Smooth muscle cell of the coronary artery (primary cell): ENCODE data around the gene HPCAL1. TPM values are rescaled to one million over a fixed set of nuclear protein-coding genes. Genes with fewer than 3 reads are reported as not detected.

ENCODE experiments used
- total RNA-seq: library from RNA; depleted of rRNA; stranded (reverse); fragments of >200 nt; gene quantifications from 2 replicates; pipeline ENCODE4 v1.2.3, GENCODE V29; 2014; ENCODE audit warnings: low replicate concordance

The HPCAL1 gene
- total RNA-seq = 22.5 and 27.1 TPM in 2 replicates

GRCh38 chr2:10302479-10303180 is at the start of gene HPCAL1:
HPCAL1 (plus strand) TSS chr2:10302904; CDS start chr2:10419758, 116,854 bp downstream.

GRCh38 chr2:10447895-10448575 is 145.3 kb downstream of the HPCAL1 start, which contains the start of gene ODC1:
ODC1 (minus strand) TSS chr2:10448327; CDS start chr2:10445032, 3,295 bp downstream.

Other genes starting within 250 kb of the HPCAL1 start
- 0.45 and 1.6 TPM in 2 replicates for gene CYS1, start 222.5 kb upstream of the HPCAL1 start, total RNA-seq
- gene RRM2, start 180.2 kb upstream of the HPCAL1 start, total RNA-seq = 0.35 and 6.3 TPM in 2 replicates
- 29.7 and 161 TPM in 2 replicates for gene ODC1, start 145.4 kb downstream of the HPCAL1 start, total RNA-seq